D721Med (cell line): ENCODE results near the gene KANTR.

Experiments used
- DNase-seq: peaks from one replicate; pipeline ENCODE4 v3.0.0; 2011; ENCODE audit warnings: low spot score; ENCODE audit not compliant: insufficient read length
- FAIRE-seq: peaks from 2 replicates; lab custom pipeline; 2011; peaks lifted over from hg19 to GRCh38; lab: Jason Lieb, UNC
- TF ChIP-seq, protein P1 (sequence below): IDR thresholded peaks from 2 replicates; pipeline ENCODE4 v1.5.1; 2012; ENCODE audit warnings: mild to moderate bottlenecking, control low read depth; ENCODE audit not compliant: insufficient read depth; ENCODE audit errors: missing control alignments

The KANTR gene, protein sequence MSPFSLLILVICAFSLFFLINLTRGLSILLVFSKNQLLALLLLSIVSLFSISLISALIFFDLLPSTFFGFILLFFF

GRCh38 chrX:53093748-53094581, at the start of gene KANTR:
TSS of gene KANTR (plus strand) at chrX:53094142. CDS start at chrX:53124273, 30,131 bp downstream.
- FAIRE-seq, result no peak
- peak; percentile 66 for DNase-seq
- TF ChIP-seq, protein P1, sequence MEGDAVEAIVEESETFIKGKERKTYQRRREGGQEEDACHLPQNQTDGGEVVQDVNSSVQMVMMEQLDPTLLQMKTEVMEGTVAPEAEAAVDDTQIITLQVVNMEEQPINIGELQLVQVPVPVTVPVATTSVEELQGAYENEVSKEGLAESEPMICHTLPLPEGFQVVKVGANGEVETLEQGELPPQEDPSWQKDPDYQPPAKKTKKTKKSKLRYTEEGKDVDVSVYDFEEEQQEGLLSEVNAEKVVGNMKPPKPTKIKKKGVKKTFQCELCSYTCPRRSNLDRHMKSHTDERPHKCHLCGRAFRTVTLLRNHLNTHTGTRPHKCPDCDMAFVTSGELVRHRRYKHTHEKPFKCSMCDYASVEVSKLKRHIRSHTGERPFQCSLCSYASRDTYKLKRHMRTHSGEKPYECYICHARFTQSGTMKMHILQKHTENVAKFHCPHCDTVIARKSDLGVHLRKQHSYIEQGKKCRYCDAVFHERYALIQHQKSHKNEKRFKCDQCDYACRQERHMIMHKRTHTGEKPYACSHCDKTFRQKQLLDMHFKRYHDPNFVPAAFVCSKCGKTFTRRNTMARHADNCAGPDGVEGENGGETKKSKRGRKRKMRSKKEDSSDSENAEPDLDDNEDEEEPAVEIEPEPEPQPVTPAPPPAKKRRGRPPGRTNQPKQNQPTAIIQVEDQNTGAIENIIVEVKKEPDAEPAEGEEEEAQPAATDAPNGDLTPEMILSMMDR, result no peak

GRCh38 chrX:53044995-53045394, 48.9 kb upstream of the KANTR start:
- no peak for FAIRE-seq
- TF ChIP-seq, protein P1, result no peak
- no peak for DNase-seq

GRCh38 chrX:53047228-53047627, 46.7 kb upstream of the KANTR start:
- FAIRE-seq, result no peak
- DNase-seq, result no peak
- TF ChIP-seq, protein P1, result no peak

DNA sequence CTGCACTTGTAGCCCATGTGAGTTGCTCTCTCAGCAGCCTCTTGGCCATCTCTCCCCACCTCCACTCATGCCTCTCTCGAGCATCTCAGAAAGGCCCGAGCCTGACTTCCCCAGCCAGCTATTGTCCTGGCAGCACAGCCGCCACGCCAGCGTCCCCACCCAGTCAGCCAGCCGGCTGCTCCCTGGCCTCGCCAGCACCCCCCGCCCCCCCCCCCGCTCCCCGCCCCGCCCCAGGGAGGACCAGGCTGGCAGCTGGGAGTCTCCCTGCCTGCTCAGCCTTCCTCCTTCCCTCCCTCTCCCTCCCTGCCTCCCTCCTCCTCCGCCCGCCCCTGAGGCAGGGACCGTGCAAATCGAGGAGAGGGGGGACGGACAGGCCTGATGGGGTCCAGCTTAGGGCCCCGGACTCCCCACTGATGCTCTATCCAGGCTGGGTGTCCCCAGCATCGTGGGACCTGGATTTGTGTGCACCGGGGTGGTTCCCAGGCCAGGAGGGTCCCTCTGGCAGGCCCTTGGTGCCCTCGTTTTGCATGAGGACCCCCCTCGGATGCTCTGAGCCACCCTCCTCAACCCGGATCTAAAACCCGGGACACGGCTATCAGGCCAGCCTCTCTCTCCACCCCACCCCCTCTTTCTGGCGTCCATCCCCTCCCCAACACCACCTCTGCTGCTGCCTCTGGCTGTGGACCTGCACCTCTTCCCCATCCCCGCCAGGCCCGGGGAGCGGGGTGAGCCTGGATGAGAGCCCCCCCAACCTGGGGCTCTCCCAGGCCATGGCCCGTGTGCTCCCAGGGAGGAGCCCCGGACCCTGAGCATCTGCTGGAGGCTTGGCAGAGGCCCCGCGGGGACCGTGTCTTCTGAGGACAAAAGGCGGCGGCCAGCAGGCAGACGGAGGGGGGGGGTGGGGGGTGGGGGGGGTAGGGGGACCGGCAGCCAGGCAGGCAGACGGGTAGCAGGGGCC, 45.5 kb upstream of the KANTR start, which contains the start of gene GPR173:
Gene GPR173, plus strand, starts transcription at position 621 of the 958 bp plus-strand sequence. CDS start 27,833 bp downstream, outside the sequence.
- DNase-seq, result peak; percentile 47
- no peak for FAIRE-seq
- TF ChIP-seq, protein P1, result no peak

- TF ChIP-seq, protein P1, result no peak
- DNase-seq, result no peak
- FAIRE-seq, result no peak
These were observed 44.8 kb upstream of the KANTR start for GRCh38 chrX:53049127-53049517.

- TF ChIP-seq, protein P1, result no peak
- DNase-seq, result no peak
- no peak for FAIRE-seq
These were observed 43.1 kb upstream of the KANTR start for GRCh38 chrX:53050841-53051240.
